Measurements from ENCODE around the gene ASB2.

ASB2 gene

GRCh38 chr14:93960774-93961438, 15.5 kb downstream of the ASB2 start:
- DNase-seq (ENCODE audit: low read depth): no peak

GRCh38 chr14:93960108-93960475, 16.3 kb downstream of the ASB2 start:
- DNase-seq (ENCODE audit: low read depth): no peak

- peak; percentile 80 for DNase-seq (ENCODE audit: low read depth)
These were observed 16.9 kb downstream of the ASB2 start for GRCh38 chr14:93959239-93960107.

- DNase-seq (ENCODE audit: low read depth): no peak
These were observed 17.7 kb downstream of the ASB2 start for GRCh38 chr14:93958567-93959238.

GRCh38 chr14:93957751-93958566, 18.4 kb downstream of the ASB2 start:
- no peak for DNase-seq (ENCODE audit: low read depth)

- no peak for DNase-seq (ENCODE audit: low read depth)
These were observed 19.0 kb downstream of the ASB2 start for GRCh38 chr14:93957333-93957710.

GRCh38 chr14:93956514-93957332, 19.6 kb downstream of the ASB2 start:
- DNase-seq (ENCODE audit: low read depth): no peak

GRCh38 chr14:93955850-93956481, 20.4 kb downstream of the ASB2 start:
- no peak for DNase-seq (ENCODE audit: low read depth)

- DNase-seq (ENCODE audit: low read depth): no peak
These were observed 21.2 kb downstream of the ASB2 start for GRCh38 chr14:93954900-93955849.

GRCh38 chr14:93954516-93954830, 21.9 kb downstream of the ASB2 start:
- no peak for DNase-seq (ENCODE audit: low read depth)

GRCh38 chr14:93953739-93954515, 22.4 kb downstream of the ASB2 start:
- DNase-seq (ENCODE audit: low read depth): no peak

GRCh38 chr14:93953263-93953662, 23.1 kb downstream of the ASB2 start:
- no peak for DNase-seq (ENCODE audit: low read depth)

GRCh38 chr14:93952829-93953228, 23.5 kb downstream of the ASB2 start:
- DNase-seq (ENCODE audit: low read depth): no peak

GRCh38 chr14:93951635-93952540, 24.5 kb downstream of the ASB2 start:
- no peak for DNase-seq (ENCODE audit: low read depth)

- DNase-seq (ENCODE audit: low read depth): no peak
These were observed 25.3 kb downstream of the ASB2 start for GRCh38 chr14:93950948-93951634.

- DNase-seq (ENCODE audit: low read depth): no peak
These were observed 26.8 kb downstream of the ASB2 start for GRCh38 chr14:93949511-93950075.

- DNase-seq (ENCODE audit: low read depth): no peak
These were observed 29.1 kb downstream of the ASB2 start for GRCh38 chr14:93947282-93947681.

Data from GM04504 (cell line).